HG03108 (cell line): Measurements from ENCODE around the gene SLC28A2.
"Not testable (repeated sequence)": the region's sequence is repeated elsewhere in the genome, so short reads cannot be mapped to it uniquely, and the experiment has no call there.

Experiments
- ATAC-seq: cut with Tn5 transposase; IDR thresholded peaks from one replicate; pipeline ENCODE4 v1.9.1; 2021; ENCODE audit warnings: moderate library complexity; ENCODE audit not compliant: unreplicated experiment

The SLC28A2 gene

DNA sequence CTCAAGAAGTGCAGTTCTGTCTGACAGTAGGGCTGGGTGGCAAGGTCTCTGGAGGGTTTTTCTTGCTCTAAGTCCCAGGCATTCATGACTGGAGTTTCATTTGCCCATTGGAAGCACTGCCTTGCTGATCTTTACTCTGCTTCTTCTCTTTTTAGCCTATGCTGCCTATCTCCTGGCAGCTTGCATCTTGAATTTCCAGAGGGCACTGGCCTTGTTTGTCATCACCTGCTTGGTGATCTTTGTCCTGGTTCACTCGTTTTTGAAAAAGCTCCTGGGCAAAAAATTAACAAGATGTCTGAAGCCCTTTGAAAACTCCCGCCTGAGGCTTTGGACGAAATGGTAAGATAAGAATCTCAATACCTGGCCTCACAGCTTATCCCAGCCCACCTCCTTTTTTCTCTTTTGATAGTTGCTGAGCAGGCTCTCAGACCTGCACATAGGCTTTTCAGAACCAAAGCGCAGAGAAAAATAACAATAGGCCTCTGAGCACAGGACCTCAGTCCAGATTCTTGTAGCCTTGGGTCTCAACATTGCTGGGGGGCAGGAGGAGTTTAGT lies 10.9 kb downstream of the SLC28A2 start:
- ATAC-seq = no peak

DNA sequence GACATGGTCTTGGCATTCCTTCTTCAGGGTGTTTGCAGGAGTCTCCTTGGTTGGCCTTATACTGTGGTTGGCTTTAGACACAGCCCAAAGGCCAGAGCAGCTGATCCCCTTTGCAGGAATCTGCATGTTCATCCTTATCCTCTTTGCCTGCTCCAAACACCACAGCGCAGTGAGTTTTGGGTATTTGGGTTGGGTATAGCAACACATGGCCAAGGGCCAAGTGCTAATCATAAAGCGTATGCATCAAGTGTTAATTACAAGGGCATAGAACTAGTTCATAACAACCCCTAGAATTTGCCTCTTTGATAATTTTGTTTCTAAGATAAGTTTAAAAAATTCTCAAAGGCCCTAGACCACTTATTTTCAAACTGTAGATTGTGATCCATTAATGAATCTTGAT lies 11.8 kb downstream of the SLC28A2 start:
- no peak for ATAC-seq

DNA sequence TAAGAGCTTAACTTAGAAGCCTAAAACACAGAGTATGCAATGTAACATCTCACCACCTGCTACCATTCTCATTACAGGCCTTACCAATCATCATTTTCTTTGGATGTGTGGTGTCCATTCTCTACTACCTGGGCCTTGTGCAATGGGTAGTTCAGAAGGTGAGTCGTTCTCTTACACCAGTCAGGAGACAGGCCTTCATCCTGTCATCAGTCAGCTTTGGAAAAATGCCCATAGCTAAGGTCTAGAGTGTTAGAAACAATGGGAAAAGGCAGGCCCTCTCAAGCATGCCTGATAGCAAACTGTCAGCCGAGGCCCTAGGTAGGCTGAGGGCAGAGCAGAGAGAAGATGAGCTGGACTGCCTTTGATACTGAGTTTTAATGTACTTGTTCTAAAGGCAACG lies 13.5 kb downstream of the SLC28A2 start:
- ATAC-seq = no peak

DNA sequence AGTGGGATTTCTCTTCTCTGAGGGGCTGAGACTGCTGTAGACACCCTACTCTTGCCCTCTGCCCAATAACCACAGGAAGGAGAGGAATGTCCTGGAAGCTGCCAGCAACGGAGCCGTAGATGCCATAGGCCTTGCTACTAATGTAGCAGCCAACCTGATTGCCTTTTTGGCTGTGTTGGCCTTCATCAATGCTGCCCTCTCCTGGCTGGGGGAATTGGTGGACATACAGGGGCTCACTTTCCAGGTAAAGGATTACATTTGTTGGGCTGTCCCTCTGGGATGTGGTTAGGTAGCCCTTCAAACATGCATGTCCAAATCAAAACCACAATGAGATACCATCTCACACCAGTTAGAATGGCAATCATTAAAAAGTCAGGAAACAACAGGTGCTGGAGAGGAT lies 16.1 kb downstream of the SLC28A2 start:
- no peak for ATAC-seq

DNA sequence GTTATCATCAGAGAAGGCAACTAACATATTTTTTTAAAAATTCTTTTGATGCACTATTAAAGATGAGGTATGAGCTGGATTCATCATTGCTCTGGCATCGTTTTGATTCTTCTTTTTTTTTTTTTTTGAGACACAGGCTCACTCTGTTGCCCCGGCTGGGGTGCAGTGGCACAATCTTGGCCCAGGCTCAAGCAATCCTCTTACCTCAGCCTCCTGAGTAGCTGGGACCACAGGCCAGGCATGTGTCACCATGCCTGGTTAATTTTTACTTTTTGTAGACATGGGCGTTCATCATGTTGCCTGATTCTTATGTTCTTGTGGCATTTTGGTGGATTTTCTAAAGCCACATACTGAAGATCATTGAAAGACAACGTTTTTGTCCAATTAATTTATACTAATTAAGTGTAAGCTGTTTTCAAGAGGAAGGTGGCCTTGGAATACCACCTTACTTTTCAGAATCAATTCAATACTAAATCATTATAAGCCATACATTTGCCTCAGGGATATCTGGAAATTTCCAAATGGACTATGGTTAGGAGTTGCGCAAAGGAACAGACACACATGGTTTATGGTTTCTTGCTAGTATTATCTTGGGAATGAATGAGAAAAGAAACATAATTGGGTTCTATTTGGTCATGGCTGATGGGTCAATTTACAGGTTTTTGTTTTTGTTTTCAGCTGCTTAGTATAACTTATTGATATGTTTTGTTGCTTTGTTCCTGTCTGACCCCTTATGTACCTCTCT lies 22.8 kb downstream of the SLC28A2 start:
- ATAC-seq = no peak

DNA sequence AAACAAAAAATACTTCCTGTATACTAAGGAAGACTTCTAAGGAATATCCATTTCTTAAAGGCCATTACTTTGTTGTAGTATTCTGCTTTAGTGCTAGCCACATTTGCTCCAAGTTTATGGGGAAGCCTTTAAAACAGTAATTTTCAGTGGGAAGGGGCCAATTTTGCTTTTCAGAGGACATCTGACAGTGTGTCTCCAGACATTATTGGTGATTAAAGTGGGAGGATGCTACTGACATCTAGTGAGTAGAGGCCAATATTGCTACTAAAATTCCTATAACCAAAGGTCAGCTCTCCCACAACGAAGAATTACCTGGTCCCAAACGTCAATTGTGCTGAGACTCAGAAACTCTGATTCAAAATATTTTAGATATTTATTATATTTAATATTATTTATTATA lies 24.8 kb downstream of the SLC28A2 start:
- ATAC-seq = no peak

DNA sequence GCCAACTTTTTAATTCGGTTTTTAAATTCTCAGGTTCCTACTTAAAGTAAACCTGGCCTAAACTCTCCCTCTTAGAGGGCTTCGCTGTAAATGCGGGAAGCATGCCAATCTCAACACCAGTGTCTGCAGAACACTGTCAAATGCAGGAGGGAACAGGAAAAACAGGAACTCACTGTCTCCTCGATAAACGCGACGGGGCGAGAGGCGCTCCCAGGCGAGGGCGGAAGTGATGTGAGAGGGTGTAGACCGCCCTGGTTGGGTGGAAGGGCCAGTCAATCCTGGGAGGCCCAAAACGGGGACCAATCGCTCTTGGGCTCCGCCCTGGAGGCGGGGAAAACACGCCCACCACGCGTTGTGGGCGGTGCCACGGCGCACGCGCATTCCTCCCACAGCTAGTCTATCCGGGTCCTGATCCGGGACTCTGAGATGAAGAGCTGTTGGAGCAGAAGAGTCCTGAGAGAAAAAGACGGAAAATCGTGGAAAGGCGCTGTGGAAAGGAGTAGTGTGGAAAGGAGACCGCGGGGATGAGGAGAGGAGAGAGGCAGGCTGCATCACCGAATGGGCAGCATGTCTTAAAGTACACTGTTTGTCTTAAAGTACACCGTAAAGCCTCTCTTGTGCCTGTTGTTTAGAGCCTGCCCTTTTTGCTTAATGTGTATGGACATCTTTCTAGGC lies 27.1 kb downstream of the SLC28A2 start:
- ATAC-seq = peak; percentile 100

DNA sequence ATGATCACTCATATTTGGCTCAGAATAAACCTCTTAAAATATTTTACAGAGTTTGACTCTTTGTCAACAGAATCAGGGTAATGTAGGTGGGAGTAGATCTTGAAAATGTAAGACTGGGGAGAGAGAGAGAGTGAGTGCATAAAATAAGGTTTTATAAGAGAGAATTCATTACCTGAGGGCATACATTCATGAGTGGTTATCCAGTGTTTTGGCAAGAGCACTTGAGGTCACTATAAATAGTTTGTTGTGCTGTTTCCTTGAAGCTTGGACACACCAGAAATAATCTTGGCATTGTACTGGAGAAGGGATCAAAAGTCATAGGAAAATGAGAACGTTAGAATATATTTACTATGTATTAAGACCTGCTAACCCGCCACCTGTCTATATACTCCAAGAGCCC lies 33.4 kb downstream of the SLC28A2 start:
- no peak for ATAC-seq

DNA sequence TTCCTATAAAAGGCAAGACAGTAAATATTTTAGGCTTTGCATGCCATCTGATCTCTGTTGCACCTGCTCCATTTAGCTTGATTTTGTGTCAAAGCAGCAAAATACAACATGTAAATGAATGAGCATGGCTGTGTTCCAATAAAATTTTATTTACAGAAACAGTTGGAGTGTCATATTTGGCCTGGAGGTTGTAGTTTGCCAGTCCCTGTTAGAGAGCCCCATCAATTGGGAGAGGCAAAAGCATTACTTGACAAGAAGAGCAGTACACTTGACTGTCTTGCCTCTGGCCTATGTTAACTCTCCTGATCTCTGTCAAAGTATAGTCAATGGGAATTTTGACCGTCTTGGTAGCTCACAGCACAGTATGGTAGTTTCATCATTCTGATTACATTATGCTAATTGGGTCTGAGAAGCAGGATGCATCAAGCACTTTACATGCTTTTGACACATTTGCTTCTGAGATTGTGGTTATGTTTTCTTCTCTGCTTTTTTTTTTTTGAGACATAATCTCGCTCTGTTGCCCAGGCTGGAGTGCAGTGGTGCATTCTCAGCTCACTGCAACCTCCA lies 35.4 kb downstream of the SLC28A2 start:
- no peak for ATAC-seq

DNA sequence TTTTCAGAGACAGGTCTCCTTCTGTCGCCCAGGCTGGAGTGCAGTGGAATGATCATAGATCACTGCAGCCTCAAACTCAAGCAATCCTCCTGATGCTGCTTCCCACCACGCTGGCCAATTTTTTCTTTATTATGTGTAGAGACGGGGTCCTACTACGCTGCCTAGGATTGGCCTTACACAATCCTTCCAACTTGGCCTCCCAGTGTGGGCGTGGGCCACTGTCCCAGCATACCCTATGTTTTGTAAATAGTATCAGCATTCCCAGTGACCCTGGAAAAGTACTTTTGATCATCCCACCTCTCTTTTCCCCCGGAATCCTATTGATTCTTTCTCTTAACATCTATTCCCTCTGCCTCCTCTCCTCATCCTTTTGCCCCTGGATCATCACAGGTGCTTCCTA lies 36.9 kb downstream of the SLC28A2 start:
- ATAC-seq = no peak

DNA sequence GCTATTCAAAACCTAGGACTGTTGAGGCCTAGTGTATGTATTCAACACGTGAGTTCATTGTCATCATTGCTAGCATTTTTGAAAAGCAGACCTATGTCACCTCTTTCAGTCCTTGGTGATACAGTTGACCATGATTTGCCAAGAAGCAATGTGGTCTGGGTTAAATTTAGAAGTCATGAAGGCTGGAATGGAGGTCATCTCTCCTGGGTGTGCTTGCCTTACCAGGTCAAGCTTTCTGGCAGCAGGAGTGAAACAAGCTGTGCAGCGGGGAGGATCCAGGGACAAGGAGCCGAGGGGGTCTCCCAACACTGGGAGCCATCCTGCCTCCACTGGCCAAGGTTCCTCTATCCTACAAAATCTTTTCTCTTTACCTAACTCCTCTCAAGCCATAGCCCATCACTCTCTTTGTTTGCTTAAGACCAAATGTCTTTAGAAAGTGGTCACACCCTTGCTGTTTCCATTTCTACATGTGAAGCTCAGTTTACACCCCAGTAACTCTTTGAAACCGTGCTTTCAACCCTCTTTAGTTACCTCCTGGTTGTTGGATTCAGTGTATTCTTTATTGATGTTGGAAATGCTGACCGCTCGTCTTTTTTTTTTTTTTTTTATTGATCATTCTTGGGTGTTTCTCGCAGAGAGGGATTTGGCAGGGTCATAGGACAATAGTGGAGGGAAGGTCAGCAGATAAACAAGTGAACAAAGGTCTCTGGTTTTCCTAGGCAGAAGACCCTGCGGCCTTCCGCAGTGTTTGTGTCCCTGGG lies 40.0 kb downstream of the SLC28A2 start:
- no peak for ATAC-seq

DNA sequence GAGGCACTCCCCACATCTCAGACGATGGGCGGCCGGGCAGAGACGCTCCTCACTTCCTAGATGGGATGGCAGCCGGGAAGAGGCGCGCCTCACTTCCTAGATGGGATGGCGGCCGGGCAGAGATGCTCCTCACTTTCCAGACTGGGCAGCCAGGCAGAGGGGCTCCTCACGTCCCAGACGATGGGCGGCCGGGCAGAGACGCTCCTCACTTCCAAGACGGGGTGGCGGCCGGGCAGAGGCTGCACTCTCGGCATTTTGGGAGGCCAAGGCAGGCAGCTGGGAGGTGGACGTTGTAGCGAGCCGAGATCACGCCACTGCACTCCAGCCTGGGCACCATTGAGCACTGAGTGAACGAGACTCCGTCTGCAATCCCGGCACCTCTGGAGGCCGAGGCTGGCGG lies 41.3 kb downstream of the SLC28A2 start:
- not testable (repeated sequence) for ATAC-seq

DNA sequence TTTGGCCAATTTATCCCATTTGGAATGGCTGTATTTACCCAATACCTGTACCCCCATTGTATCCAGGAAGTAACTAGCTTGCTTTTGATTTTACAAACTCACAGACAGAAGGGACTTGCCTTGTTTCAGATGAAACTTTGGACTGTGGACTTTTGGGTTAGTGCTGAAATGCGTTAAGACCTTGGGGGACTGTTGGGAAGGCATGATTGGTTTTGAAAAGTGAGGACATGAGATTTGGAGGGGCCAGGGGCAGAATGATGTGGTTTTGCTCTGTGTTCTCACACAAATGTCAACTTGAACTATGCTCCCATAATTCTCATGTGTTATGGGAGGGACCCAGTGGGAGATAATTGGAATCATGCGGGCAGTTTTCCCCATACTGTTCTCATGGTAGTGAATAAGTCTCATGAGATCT lies 46.9 kb downstream of the SLC28A2 start:
- not testable (repeated sequence) for ATAC-seq

DNA sequence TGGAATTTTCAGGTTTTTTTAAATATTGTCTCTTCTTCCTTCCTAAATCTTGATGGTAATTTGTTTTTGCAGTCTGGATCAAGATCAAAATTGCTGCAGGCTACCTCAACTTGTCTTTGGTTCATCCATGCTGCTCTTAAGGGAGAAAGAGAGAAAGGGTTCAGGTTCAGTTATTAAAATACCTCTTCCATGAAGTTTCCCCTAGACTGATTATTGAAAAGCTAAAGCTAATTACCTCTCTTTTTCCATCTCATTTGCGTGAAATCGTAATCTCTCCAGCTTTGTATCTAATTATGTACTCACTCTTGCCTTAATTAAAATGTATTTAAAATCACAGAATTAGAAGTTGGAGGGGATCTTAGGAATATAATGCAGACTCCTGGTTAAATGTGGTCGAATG lies 52.7 kb downstream of the SLC28A2 start:
- ATAC-seq = no peak

DNA sequence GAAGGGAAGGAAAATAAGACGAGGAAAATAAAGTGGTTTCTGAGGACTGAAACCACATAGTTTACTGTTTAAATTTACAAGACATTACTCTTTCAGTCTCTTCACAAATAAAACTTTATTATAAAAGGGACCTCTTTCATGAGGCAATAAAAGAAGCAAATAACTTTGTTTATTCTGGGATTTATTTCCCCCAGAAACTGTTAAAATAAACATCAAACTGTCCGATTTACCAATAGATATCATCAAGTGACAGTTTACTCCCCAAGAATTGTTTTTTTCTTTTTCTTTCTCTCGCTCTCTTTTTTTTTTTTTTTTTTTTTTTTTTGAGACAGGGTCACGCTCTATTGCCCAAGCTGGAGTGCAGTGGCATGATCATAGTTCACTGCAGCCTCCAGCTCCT lies 54.1 kb downstream of the SLC28A2 start:
- no peak for ATAC-seq

DNA sequence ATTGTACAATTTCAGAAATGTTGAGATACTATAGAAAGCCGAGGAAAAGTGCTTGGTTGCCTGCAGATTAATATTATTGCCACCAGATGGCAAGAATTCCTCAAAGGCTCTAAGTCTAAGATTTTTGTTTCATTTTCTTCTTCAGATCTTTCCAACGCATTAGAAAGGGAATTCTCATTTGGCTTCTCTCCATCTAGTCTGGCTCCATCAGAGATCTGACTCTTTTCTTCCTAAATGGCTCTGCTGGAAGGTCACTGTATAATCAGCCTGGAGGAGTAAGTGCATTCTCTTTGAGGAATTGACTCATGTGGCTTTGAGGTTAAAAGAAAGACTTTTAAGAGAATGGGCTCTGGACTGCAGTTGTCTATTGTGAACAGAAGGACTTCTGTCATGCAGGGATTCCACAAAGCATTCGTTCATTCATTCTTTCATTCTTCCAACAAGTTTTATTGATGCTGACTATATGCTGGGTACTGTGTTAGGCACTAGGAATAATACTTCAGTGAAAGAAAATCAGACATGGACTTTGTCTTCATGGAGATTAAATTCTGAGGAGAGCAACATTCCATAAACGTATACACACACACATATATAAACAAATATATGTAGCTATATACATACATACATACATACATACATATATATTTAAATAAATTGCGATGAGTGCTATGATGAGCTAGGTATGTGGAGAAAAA lies 55.3 kb downstream of the SLC28A2 start:
- no peak for ATAC-seq

DNA sequence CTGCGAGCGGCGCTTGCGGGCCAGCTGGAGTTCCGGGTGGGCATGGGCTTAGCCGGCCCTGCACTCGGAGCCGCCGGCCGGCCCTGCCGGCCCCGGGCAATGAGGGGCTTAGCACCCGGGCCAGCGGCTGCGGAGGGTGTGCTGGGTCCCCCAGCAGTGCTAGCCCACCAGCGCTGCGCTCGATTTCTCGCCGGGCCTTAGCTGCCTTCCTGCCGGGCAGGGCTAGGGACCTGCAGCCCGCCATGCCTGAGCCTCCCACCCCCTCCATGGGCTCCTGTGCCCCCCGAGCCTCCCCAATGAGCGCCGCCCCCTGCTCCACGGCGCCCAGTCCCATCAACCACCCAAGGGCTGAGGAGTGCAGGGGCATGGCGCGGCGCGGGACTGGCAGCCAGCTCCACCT lies 62.1 kb downstream of the SLC28A2 start:
- ATAC-seq = not testable (repeated sequence)

DNA sequence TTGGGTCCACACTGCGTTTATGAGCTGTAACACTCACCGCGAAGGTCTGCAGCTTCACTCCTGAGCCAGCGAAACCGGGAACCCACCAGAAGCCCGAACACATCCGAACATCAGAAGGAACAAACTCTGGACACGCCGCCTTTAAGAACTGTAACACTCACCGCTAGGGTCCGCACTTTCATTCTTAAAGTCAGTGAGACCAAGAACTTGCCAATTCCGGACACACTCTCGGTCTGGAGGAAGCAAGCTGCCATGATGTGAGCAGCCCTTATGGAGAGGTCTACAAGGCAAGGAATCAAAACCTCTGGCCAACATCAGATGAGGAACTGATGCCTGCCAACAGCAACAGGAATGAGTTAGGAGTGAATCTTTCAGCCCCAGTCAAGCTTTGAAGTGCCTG lies 62.9 kb downstream of the SLC28A2 start:
- no peak for ATAC-seq

DNA sequence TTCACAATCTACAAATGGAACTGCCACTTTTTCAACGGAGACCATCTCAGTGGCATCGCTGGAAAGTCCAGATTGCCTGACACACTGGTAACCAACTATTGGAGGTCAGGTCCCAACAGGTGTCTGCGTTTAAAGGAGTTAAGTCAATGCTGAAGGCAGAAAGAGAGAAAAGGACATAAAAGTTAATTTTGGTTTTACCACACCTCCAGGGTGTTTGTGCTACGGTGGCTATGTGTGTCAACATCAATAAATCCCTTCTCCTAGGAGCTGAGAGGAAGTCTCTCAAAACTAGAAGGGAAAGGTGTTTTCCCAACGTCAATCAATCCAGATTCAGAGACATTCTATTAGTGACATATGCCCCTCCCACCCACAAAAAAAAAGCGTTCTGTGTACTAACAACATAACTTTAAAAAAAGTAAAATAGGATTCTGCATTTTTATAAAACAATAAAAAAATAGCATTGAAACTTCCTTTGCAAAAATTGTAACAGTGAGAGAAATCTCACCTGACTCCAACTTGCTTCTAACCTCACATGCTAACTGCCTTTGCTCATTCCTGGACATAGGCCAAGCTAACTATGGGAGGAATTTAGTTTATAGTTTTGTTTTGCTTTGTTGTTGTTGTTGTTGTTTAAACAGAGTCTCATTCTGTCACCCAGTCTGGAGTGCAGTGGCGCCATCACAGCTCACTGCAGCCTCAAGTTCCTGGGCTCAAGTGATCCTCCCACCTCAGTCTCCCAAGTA lies 67.6 kb downstream of the SLC28A2 start:
- ATAC-seq = no peak

DNA sequence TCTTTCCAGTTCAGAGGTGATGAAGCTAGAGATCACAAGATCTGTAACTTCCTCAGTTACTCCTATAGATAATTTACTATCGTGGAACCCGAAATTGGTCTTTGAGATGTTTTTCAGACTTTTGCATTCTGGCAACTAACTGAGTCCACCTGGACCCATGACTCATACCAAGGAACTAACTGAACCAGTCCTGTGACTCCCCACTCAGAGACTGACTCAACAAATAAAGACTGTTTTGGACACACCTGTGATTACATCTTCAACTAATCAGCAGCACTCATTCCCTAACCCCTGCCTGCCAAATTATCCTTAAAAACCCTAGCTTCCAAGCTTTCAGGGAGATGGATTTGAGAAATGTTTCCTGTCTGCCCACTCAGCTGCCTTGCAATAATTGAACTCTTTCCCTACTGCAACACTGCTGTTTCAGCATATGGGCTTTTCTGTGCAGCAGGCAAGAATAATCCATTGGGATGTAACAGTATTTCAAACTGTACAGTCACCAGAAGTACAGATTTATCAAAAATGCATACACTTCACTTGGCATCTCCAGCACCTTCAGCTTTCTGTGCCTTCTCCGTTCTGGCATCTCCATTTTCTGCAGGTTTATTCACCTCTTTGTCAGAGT lies 68.7 kb downstream of the SLC28A2 start:
- no peak for ATAC-seq
